H1 (cell line): Measurements from ENCODE around the gene KCNMA1.

ENCODE experiments used
- CHD2 ChIP-seq: IDR thresholded peaks from 2 replicates; pipeline ENCODE4 v1.6.1; 2012; ENCODE audit warnings: low read length, improper control_type of control experiment
- CTCF ChIP-seq, 3 experiments: IDR thresholded peaks; 1 replicate in 2 of 3; 2 replicates in 1 of 3; pipeline versions ENCODE4 v1.5.1 to v1.6.1; 2011; ENCODE audit warnings: low read length in 3 of 3, mild to moderate bottlenecking in 3 of 3, inconsistent platforms in 2 of 3, low read depth in 1 of 3, moderate library complexity in 1 of 3; ENCODE audit not compliant: insufficient read depth in 1 of 3; ENCODE audit errors: control extremely low read depth in 1 of 3
- E2F6 ChIP-seq: IDR thresholded peaks from 2 replicates; pipeline ENCODE4 v1.6.1; 2012; ENCODE audit warnings: inconsistent platforms
- EZH2 ChIP-seq: fragments of 200-600 bp; sonication (generic); IDR thresholded peaks from 2 replicates; pipeline ENCODE4 v1.7.1; 2012; ENCODE audit warnings: low read depth, mild to moderate bottlenecking, moderate library complexity, low read length, inconsistent platforms; ENCODE audit not compliant: severe bottlenecking
- GABPA ChIP-seq: IDR thresholded peaks from 2 replicates; pipeline ENCODE4 v1.6.1; 2011; ENCODE audit warnings: mild to moderate bottlenecking, low read length, moderate library complexity, borderline replicate concordance; ENCODE audit not compliant: insufficient read depth
- HDAC2 ChIP-seq, 2 experiments: fragments of 300-600 bp in 1 of 2; sonication (generic) in 1 of 2; IDR thresholded peaks; 2 replicates each; pipeline ENCODE4 v1.6.1; 2011 to 2012; ENCODE audit warnings: low read depth in 2 of 2, low read length in 2 of 2, mild to moderate bottlenecking in 2 of 2, moderate library complexity in 2 of 2, borderline replicate concordance in 1 of 2, inconsistent platforms in 1 of 2
- NRF1 ChIP-seq: IDR thresholded peaks from 2 replicates; pipeline ENCODE4 v1.6.1; 2011; ENCODE audit warnings: mild to moderate bottlenecking, low read depth, low read length, improper control_type of control experiment
- POLR2A ChIP-seq, 2 experiments: IDR thresholded peaks; 1 replicate in 1 of 2; 2 replicates in 1 of 2; pipeline ENCODE4 v1.6.1; 2011; ENCODE audit warnings: low read depth in 2 of 2, low read length in 2 of 2, mild to moderate bottlenecking in 2 of 2; ENCODE audit errors: control extremely low read depth in 1 of 2
- RNF2 ChIP-seq: fragments of 200-900, 300-1000 bp; sonication (generic); IDR thresholded peaks from 2 replicates; pipeline ENCODE4 v1.7.1; 2016; ENCODE audit warnings: borderline replicate concordance, low read depth, mild to moderate bottlenecking, antibody characterized with exemption, low read length; ENCODE audit not compliant: poor library complexity, severe bottlenecking; ENCODE audit errors: missing control alignments
- SP1 ChIP-seq: IDR thresholded peaks from 2 replicates; pipeline ENCODE4 v1.6.1; 2011; ENCODE audit warnings: low read depth, low read length
- SP2 ChIP-seq: IDR thresholded peaks from 2 replicates; pipeline ENCODE4 v1.6.1; 2012; ENCODE audit warnings: mild to moderate bottlenecking, low read length, inconsistent platforms
- ZNF274 ChIP-seq: IDR thresholded peaks from 2 replicates; pipeline ENCODE4 v1.7.0; 2012; ENCODE audit warnings: low read length, borderline replicate concordance; ENCODE audit errors: extremely low read depth

DNA sequence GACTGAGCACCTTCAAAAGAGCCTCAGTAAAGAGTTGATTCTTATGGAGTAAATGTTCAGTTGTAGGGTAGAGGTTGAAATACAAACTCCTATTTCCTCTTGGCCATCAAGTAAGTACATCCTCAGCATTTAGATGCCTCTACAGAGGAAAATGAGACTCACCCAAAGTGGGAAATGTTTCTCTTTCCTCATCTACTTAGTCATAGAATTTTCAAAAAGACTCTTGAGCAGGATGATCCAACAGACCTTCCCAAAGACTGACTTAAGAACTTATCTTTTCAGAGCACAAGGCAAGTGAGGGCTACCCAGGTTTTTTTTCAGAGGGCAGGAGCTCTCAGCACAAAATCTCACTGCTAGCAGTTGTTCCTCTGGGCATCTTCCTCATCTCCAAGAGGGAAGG is 449.1 kb downstream of the KCNMA1 start:
- TF ChIP-seq NRF1 (no peak), CTCF (IDR thresholded peaks at IDR 0.05; ENCODE audit: control extremely low read depth in 1 of 3, insufficient read depth in 1 of 3, low read depth in 1 of 3, low read length in 3 of 3) (no peak), CHD2 (no peak), ZNF274 (no peak), GABPA (no peak), SP2 (no peak), E2F6 (no peak), POLR2A (IDR thresholded peaks at IDR 0.05; ENCODE audit: control extremely low read depth in 1 of 2, low read depth in 2 of 2, low read length in 2 of 2) (no peak), SP1 (no peak), HDAC2 (IDR thresholded peaks at IDR 0.05; ENCODE audit: borderline replicate concordance in 1 of 2, low read depth in 2 of 2, low read length in 2 of 2) (no peak), RNF2 (no peak), EZH2 (no peak)
